ENCODE results near the gene CTSD. TPM values are rescaled to one million over a fixed set of nuclear protein-coding genes. Genes with fewer than 3 reads are reported as not detected.

Gene CTSD
- total and polyA plus RNA-seq, 2 of the 4 experiments (the other 2 are of a cell fraction), result 39.8 to 166 TPM

DNA sequence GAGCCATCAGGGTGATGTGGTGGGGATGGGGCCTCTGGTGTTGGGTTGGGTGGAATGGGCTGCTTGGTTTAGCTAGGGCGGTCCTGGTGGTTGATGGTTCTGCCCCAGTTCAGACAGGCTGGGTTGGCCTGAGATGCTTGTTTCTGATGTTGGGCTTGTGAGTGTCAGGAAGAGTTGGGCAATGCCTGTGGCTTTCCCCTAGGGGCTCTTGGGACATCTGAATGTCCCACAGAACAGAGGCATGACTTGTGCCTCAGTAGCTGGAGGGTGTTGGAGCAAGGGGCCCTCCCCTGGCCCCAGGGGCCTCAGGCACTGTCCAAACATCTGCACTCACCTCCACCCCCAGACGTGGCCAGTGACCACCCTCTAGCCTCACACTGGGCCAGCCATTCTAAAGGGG is 14.0 kb upstream of the CTSD start:
- ATAC-seq (ENCODE audit: low read depth), result no peak

More for the DNA sequence above, 14.0 kb upstream of the CTSD start:
- DNase-seq, result no peak
- Histone ChIP-seq H3K4ac (ENCODE audit: low read depth, low read length) (no peak overlapping the region), H3K36me3 (ENCODE audit: control insufficient read depth, insufficient read depth, low read length) (no peaks in the 10 kb centered on the region), H3K4me1 (ENCODE audit: control insufficient read depth, insufficient read depth, low read length) (peaks cover 4% of the 10 kb centered on the region), H3K18ac (ENCODE audit: low read depth, low read length) (no peak overlapping the region), H2BK15ac (ENCODE audit: low read depth, low read length) (no peak overlapping the region), H3K4me3 (ENCODE audit: insufficient read depth, low read depth, low read length) (no peak overlapping the region), H3K23ac (ENCODE audit: low read depth, low read length) (no peak overlapping the region), H2AK5ac (ENCODE audit: low read depth, low read length) (no peak overlapping the region), H3K14ac (replicated peaks; ENCODE audit: low read depth, low read length) (no peak overlapping the region), H3K9me3 (ENCODE audit: control insufficient read depth, insufficient read depth, low read length) (peaks cover 9% of the 10 kb centered on the region), H2AFZ (replicated peaks; ENCODE audit: low read length, poor library complexity) (no peak overlapping the region), H4K20me1 (ENCODE audit: insufficient read depth, low read length) (no peaks in the 10 kb centered on the region; the same call in 1 of the 2 replicates), H3K79me1 (ENCODE audit: low read depth in 1 of 2, low read length in 2 of 2) (no peaks in the 10 kb centered on the region), H2AK9ac (replicated peaks; ENCODE audit: low read depth, low read length, poor library complexity) (no peak overlapping the region), H3K27ac (ENCODE audit: insufficient read depth, low read length) (no peak overlapping the region), H3K27me3 (ENCODE audit: control insufficient read depth, insufficient read depth, low read length) (peaks cover 39% of the 10 kb centered on the region), H3K56ac (ENCODE audit: extremely low read depth, insufficient read depth, low read length) (no peak overlapping the region), H4K8ac (ENCODE audit: low read depth in 2 of 2, low read length in 2 of 2) (no peak overlapping the region), H4K91ac (ENCODE audit: insufficient read depth, low read depth, low read length) (no peak overlapping the region), H2BK120ac (ENCODE audit: low read depth, low read length) (no peak overlapping the region), H3K9ac (ENCODE audit: low read depth, low read length) (no peak overlapping the region), H3K9me1 (ENCODE audit: insufficient read depth, low read length) (peaks cover 3% of the 10 kb centered on the region; the same call in 1 of the 2 replicates), H3K4me2 (ENCODE audit: low read depth, low read length) (no peak overlapping the region), H4K5ac (ENCODE audit: low read depth, low read length) (no peak overlapping the region), H2BK5ac (ENCODE audit: low read depth, low read length, poor library complexity, severe bottlenecking) (no peak overlapping the region), H2BK20ac (ENCODE audit: low read depth, low read length) (no peak overlapping the region)
- no CpG with 5 or more reads among the region's 2 CpGs for WGBS, 2 experiments (ENCODE audit: extremely low coverage in 2 of 2, insufficient read length in 1 of 2)
- no peak for TF ChIP-seq POLR2A (IDR thresholded peaks at IDR 0.05; ENCODE audit: low read depth, low read length)
- TF ChIP-seq, protein P1, sequence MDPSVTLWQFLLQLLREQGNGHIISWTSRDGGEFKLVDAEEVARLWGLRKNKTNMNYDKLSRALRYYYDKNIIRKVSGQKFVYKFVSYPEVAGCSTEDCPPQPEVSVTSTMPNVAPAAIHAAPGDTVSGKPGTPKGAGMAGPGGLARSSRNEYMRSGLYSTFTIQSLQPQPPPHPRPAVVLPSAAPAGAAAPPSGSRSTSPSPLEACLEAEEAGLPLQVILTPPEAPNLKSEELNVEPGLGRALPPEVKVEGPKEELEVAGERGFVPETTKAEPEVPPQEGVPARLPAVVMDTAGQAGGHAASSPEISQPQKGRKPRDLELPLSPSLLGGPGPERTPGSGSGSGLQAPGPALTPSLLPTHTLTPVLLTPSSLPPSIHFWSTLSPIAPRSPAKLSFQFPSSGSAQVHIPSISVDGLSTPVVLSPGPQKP (IDR thresholded peaks at IDR 0.05; ENCODE audit: borderline replicate concordance, low read depth, low read length), result no peak
- TF ChIP-seq CEBPB (IDR thresholded peaks at IDR 0.05; ENCODE audit: low read depth, low read length), result no peak
- no peak for TF ChIP-seq MAFK (IDR thresholded peaks at IDR 0.05; ENCODE audit: low read depth, low read length)
- TF ChIP-seq BHLHE40 (IDR thresholded peaks at IDR 0.05; ENCODE audit: low read depth, low read length), result no peak
- no peak for TF ChIP-seq RCOR1 (IDR thresholded peaks at IDR 0.05; ENCODE audit: insufficient replicate concordance, low read length)
- no peak for TF ChIP-seq RAD21 (IDR thresholded peaks at IDR 0.05; ENCODE audit: low read length)
- no peak for TF ChIP-seq CHD1 (IDR thresholded peaks at IDR 0.05; ENCODE audit: low read depth, low read length)
- TF ChIP-seq, protein P2, sequence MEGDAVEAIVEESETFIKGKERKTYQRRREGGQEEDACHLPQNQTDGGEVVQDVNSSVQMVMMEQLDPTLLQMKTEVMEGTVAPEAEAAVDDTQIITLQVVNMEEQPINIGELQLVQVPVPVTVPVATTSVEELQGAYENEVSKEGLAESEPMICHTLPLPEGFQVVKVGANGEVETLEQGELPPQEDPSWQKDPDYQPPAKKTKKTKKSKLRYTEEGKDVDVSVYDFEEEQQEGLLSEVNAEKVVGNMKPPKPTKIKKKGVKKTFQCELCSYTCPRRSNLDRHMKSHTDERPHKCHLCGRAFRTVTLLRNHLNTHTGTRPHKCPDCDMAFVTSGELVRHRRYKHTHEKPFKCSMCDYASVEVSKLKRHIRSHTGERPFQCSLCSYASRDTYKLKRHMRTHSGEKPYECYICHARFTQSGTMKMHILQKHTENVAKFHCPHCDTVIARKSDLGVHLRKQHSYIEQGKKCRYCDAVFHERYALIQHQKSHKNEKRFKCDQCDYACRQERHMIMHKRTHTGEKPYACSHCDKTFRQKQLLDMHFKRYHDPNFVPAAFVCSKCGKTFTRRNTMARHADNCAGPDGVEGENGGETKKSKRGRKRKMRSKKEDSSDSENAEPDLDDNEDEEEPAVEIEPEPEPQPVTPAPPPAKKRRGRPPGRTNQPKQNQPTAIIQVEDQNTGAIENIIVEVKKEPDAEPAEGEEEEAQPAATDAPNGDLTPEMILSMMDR (conservative IDR thresholded peaks at IDR 0.05; ENCODE audit: low read depth, low read length), result no peak
- TF ChIP-seq FOS (IDR thresholded peaks at IDR 0.05; ENCODE audit: low read depth, low read length), result no peak
- TF ChIP-seq MAZ (IDR thresholded peaks at IDR 0.05; ENCODE audit: borderline replicate concordance, low read depth, low read length), result no peak
- TF ChIP-seq, protein P3, sequence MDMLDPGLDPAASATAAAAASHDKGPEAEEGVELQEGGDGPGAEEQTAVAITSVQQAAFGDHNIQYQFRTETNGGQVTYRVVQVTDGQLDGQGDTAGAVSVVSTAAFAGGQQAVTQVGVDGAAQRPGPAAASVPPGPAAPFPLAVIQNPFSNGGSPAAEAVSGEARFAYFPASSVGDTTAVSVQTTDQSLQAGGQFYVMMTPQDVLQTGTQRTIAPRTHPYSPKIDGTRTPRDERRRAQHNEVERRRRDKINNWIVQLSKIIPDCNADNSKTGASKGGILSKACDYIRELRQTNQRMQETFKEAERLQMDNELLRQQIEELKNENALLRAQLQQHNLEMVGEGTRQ (IDR thresholded peaks at IDR 0.05; ENCODE audit: low read depth, low read length), result no peak
- TF ChIP-seq MXI1 (IDR thresholded peaks at IDR 0.05; ENCODE audit: borderline replicate concordance, low read depth, low read length), result no peak
- no peak for TF ChIP-seq NFE2L2 (IDR thresholded peaks at IDR 0.05; ENCODE audit: low read depth, low read length)
- TF ChIP-seq SMC3 (IDR thresholded peaks at IDR 0.05; ENCODE audit: low read depth, low read length), result no peak
- TF ChIP-seq RFX5 (IDR thresholded peaks at IDR 0.05; ENCODE audit: low read depth, low read length), result no peak
- in situ Hi-C loops (cut with MboI; ENCODE audit: low sequenced_read_pairs), result no loop called here
- CTCF ChIA-PET, result no interaction called here
- POLR2A ChIA-PET (ENCODE audit: unreplicated experiment), result no interaction called here
- dilution Hi-C loops (cut with HindIII; ENCODE audit: low sequenced_read_pairs, unreplicated experiment), result no loop called here
- intact Hi-C loops (cut with micrococcal nuclease), result no loop called here
- BruUV-seq (replicated peaks), result no TSS peak

All from IMR-90 (cell line).